Measurements from ENCODE around the gene EP400. TPM values are rescaled to one million over a fixed set of nuclear protein-coding genes. Genes with fewer than 3 reads are reported as not detected.

Gene EP400
- total RNA-seq, 2 experiments from 2014 or later: 45.6 to 46.1 TPM

DNA sequence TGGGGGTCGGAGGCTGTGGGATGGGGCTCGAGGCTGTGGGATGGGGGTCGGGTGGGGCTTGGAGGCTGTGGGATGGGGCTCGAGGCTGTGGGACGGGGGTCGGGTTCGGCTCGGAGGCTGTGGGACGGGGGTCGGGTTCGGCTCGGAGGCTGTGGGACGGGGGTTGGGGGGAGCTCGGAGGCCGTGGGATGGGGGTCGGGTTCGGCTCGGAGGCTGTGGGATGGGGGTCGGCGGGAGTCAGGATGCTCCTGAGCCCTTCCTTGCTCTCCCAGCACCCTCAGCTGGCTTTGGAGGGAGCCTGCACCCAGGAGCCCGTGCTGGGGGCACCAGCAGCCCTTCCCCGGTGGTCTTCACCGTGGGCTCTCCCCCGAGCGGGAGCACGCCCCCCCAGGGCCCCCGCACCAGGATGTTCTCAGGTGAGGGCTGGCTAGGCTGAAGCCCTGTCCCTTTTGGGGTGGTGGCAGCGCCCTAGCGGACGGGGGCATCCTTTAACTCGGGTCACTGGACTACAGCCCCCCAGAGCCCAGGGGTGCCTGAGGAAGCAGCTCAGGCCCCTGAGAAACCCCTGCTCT lies 32.5 kb upstream of the EP400 start:
- DNase-seq (no peak), ATAC-seq (no peak)
- ChIA-PET POLR2A (no interaction called here), CTCF (no interaction called here)
- Mint-ChIP-seq H3K9me3 (no peaks in the 10 kb centered on the region), H3K4me1 (ENCODE audit: low read depth) (no peaks in the 10 kb centered on the region), H3K27ac (no peak overlapping the region), H3K27me3 (no peaks in the 10 kb centered on the region), H3K4me3 (no peak overlapping the region), H3K36me3 (ENCODE audit: low read depth) (no peaks in the 10 kb centered on the region)
- intact Hi-C loops (cut with micrococcal nuclease): no loop called here
- TF ChIP-seq, protein P1, sequence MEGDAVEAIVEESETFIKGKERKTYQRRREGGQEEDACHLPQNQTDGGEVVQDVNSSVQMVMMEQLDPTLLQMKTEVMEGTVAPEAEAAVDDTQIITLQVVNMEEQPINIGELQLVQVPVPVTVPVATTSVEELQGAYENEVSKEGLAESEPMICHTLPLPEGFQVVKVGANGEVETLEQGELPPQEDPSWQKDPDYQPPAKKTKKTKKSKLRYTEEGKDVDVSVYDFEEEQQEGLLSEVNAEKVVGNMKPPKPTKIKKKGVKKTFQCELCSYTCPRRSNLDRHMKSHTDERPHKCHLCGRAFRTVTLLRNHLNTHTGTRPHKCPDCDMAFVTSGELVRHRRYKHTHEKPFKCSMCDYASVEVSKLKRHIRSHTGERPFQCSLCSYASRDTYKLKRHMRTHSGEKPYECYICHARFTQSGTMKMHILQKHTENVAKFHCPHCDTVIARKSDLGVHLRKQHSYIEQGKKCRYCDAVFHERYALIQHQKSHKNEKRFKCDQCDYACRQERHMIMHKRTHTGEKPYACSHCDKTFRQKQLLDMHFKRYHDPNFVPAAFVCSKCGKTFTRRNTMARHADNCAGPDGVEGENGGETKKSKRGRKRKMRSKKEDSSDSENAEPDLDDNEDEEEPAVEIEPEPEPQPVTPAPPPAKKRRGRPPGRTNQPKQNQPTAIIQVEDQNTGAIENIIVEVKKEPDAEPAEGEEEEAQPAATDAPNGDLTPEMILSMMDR (IDR thresholded peaks at IDR 0.05): no peak

DNA sequence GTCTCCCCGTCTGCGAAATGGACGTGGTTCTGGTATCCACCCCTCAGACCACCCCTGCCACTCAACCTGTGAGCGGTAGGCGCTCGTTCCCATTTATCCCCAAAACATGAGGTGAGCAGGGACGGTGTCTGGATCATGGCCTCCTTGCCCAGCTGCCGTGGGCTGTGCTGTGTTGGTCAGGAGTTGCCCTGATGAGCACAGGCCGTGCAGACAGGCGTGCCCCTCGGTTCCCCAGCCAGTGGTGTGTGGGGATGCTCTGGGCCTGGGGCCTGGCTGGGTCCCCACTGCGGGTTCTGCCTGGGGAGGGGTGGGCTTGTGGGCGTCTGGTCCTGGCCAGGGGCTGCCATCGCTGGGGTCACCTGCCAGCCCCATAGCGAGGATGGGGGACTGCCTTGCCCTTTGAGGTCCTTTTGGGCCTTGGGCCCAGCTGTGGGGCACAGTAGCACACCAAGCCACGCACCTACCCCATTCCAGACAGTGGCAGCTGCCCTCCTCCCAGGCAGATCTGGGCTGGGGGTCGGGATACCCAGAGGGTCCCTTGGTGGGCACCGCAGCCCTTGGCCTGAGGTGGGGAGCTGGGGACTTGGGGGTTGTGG lies 31.9 kb upstream of the EP400 start:
- Mint-ChIP-seq H3K36me3 (ENCODE audit: low read depth) (no peaks in the 10 kb centered on the region), H3K27ac (no peak overlapping the region), H3K27me3 (no peaks in the 10 kb centered on the region), H3K9me3 (no peaks in the 10 kb centered on the region), H3K4me1 (ENCODE audit: low read depth) (no peaks in the 10 kb centered on the region), H3K4me3 (no peak overlapping the region)
- ATAC-seq (no peak), DNase-seq (no peak)
- POLR2A ChIA-PET: no interaction called here
- CTCF ChIA-PET: no interaction called here
- TF ChIP-seq, protein P1 (IDR thresholded peaks at IDR 0.05): no peak
- intact Hi-C loops (cut with micrococcal nuclease): no loop called here

DNA sequence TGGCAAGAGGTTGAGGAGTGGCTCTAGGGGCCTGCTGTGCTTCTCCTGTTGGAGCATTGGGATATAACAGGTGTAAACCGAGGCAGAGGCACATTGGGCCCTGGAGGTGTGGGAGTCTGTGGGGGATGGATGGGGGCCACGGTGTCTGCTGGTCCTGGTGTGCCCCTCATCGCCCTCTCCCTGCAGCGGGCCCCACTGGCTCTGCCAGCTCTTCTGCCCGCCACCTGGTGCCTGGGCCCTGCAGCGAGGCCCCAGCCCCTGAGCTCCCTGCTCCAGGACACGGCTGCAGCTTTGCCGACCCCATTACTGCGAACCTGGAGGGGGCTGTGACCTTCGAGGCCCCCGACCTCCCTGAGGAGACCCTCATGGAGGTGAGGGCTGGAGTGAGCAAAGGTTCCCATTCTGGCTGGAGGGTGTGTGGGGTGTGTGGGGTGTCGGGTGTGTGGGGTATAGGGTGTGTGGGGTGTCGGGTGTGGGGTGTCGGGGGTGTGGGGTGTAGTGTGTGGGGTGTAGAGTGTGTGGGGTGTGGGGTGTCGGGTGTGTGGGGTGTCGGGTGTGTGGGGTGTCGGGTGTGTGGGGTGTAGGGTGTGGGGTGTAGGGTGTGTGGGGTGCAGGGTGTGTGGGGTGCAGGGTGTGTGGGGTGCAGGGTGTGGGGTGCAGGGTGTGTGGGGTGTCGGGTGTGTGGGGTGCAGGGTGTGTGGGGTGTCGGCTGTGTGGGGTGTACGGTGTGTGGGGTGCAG lies 31.3 kb upstream of the EP400 start:
- H3K9me3 Mint-ChIP-seq: no peaks in the 10 kb centered on the region
- ATAC-seq (no peak), DNase-seq (no peak)
- ChIA-PET POLR2A (no interaction called here), CTCF (no interaction called here)
- no peak overlapping the region for H3K27ac Mint-ChIP-seq
- intact Hi-C loops (cut with micrococcal nuclease): no loop called here
- TF ChIP-seq, protein P1 (IDR thresholded peaks at IDR 0.05): no peak
- H3K4me3 Mint-ChIP-seq: no peak overlapping the region
- H3K27me3 Mint-ChIP-seq: no peaks in the 10 kb centered on the region
- H3K36me3 Mint-ChIP-seq (ENCODE audit: low read depth): no peaks in the 10 kb centered on the region
- no peaks in the 10 kb centered on the region for H3K4me1 Mint-ChIP-seq (ENCODE audit: low read depth)

DNA sequence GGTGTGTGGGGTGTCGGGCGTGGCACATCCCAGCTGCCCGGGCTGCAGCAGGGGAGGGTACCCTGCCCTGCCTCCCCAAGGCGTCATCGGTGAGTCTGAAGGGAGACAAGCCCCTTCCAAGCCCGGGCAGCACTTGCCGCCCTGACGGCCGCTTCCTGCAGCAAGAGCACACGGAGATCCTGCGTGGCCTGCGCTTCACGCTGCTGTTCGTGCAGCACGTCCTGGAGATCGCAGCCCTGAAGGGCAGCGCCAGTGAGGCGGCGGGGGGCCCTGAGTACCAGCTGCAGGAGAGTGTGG lies 30.7 kb upstream of the EP400 start:
- ATAC-seq (no peak), DNase-seq (no peak)
- CTCF ChIA-PET: no interaction called here
- no peaks in the 10 kb centered on the region for H3K27me3 Mint-ChIP-seq
- no peaks in the 10 kb centered on the region for H3K36me3 Mint-ChIP-seq (ENCODE audit: low read depth)
- TF ChIP-seq, protein P1 (IDR thresholded peaks at IDR 0.05): no peak
- no peaks in the 10 kb centered on the region for H3K9me3 Mint-ChIP-seq
- H3K27ac Mint-ChIP-seq: no peak overlapping the region
- no peak overlapping the region for H3K4me3 Mint-ChIP-seq
- intact Hi-C loops (cut with micrococcal nuclease): no loop called here
- POLR2A ChIA-PET: no interaction called here
- no peaks in the 10 kb centered on the region for H3K4me1 Mint-ChIP-seq (ENCODE audit: low read depth)

DNA sequence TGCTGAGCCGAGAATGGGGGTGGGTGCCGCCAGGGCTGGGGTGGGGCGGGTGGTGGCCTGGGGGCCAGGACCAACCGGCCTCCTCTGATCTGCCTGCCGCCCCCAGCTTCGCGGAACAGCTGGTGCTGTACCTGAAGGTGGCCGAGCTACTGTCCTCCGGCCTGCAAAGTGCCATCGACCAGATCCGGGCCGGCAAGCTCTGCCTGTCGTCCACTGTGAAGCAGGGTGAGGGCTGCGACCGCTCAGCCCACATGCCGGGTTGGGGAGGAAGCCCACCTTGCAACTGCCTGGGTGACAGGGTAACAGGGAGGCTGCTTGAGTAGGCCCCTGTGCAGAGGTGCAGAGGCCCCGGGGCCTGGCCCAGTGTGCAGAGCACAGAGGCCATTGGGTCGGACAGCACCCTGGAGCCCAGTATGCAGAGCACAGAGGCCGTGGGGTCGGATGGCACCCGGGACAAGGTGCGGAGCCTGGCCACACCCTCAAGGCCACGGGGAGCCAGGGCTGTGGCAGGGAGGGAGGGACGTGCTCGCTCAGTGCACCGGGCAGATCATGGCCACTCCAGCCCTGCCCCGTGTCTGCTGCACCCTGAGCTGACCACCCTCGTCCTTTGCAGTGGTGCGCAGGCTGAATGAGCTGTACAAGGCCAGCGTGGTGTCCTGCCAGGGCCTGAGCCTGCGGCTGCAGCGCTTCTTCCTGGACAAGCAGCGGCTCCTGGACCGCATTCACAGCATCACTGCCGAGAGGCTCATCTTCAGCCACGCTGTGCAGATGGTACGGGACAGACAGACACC lies 30.2 kb upstream of the EP400 start:
- ChIA-PET CTCF (no interaction called here), POLR2A (no interaction called here)
- intact Hi-C loops (cut with micrococcal nuclease): no loop called here
- Mint-ChIP-seq H3K36me3 (ENCODE audit: low read depth) (no peaks in the 10 kb centered on the region), H3K4me3 (no peak overlapping the region), H3K9me3 (no peaks in the 10 kb centered on the region), H3K27me3 (no peaks in the 10 kb centered on the region), H3K27ac (no peak overlapping the region), H3K4me1 (ENCODE audit: low read depth) (peaks cover 2% of the 10 kb centered on the region)
- DNase-seq (no peak), ATAC-seq (no peak)
- TF ChIP-seq, protein P1 (IDR thresholded peaks at IDR 0.05): no peak
